ENCODE results near the gene JPH4.

DNA sequence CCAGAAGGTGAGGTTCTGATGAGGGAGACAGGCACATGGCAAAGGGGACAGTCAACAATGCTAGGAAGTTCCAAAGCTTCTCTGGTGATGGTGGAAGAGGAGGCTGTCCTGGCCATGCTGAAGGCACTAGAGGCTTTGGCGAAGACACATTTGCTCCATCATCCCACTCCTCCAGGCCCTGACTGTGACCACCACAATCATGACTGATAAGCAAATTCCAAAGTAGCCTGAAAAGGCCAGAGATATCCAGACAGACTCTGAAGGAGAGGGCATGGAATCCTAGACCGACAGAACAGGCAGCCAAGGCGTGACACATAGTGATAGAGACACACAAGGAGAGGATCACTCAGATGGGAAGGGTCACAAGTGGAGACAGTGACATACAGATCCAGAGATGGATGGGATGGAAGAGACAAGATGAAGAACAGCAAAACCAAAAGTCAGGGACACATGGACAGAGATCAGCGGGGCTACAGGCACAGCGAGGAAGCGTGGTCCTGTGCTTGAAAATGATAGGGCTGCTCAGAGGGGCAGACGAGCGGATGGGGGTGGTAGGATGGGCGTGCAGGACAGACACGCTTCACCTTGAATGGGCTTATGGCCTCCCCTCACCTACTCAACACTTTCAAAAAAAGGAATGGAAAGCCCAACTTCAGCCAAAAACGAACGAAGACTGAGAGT is 28.3 kb downstream of the JPH4 start:
- TF ChIP-seq CTCF (IDR thresholded peaks at IDR 0.05; ENCODE audit: poor library complexity), result no peak
- TF ChIP-seq EZH2 (IDR thresholded peaks at IDR 0.05; ENCODE audit: borderline replicate concordance), result no peak
- TF ChIP-seq EZH2phosphoT487 (IDR thresholded peaks at IDR 0.05; ENCODE audit: low read depth, severe bottlenecking, unreplicated experiment), result no peak
